Breast epithelium (tissue), 3 donors: Measurements from ENCODE around the gene CCDC184.

ENCODE experiments used
- POLR2A ChIP-seq: fragments of 450-650 bp; IDR thresholded peaks from one replicate; pipeline ENCODE4 v1.6.1; 2016; ENCODE audit warnings: antibody characterized with exemption, mild to moderate bottlenecking, moderate library complexity
- TF ChIP-seq, protein P1 (sequence below), 3 donors: fragments of 450-650 bp; IDR thresholded peaks; one replicate each; pipeline ENCODE4 v1.5.1; 2016 to 2017; ENCODE audit warnings: antibody characterized with exemption in 3 of 3, mild to moderate bottlenecking in 3 of 3, moderate library complexity in 3 of 3

DNA sequence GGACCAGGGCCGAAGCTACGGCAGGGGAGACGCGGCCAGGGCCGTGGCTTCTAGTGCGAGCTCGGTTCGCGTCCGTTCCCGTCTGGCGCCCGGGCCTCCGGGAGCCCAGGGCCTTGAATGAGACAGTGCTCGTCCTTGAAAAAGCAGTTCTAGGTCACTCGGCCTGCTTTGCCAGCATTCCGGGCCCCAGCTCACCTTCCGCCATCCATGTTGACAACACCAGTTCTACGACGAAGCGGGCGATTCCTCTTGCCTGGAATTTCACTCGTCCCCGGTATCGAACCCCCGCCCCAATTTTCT lies 15.2 kb downstream of the CCDC184 start:
- TF ChIP-seq, protein P1, sequence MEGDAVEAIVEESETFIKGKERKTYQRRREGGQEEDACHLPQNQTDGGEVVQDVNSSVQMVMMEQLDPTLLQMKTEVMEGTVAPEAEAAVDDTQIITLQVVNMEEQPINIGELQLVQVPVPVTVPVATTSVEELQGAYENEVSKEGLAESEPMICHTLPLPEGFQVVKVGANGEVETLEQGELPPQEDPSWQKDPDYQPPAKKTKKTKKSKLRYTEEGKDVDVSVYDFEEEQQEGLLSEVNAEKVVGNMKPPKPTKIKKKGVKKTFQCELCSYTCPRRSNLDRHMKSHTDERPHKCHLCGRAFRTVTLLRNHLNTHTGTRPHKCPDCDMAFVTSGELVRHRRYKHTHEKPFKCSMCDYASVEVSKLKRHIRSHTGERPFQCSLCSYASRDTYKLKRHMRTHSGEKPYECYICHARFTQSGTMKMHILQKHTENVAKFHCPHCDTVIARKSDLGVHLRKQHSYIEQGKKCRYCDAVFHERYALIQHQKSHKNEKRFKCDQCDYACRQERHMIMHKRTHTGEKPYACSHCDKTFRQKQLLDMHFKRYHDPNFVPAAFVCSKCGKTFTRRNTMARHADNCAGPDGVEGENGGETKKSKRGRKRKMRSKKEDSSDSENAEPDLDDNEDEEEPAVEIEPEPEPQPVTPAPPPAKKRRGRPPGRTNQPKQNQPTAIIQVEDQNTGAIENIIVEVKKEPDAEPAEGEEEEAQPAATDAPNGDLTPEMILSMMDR (IDR thresholded peaks at IDR 0.05): no peak
- TF ChIP-seq POLR2A: no peak
